ENCODE results near the gene COQ10A. TPM values are rescaled to one million over a fixed set of nuclear protein-coding genes. Genes with fewer than 3 reads are reported as not detected.

The COQ10A gene
- total and polyA plus RNA-seq, 3 donors from 2014 or later: 10.6 to 26.9 (median 24.2) TPM

- intact Hi-C loops (cut with DNase I; ENCODE audit: low total_unique reads): no loop called here
- DNase-seq: peak; percentile 100
- WGBS, 2 donors: 0 to 1% methylated on average over 25 to 61 of the region's 63 CpGs
- Histone ChIP-seq H3K4me3 (peak within 1 kb of the TSS; percentile 78 to 83), H3K27ac (peak within 1 kb of the TSS; percentile 67 to 86), H3K36me3 (ENCODE audit: low read depth, missing control alignments) (no peaks in the 10 kb centered on the region), H3K4me1 (peaks cover 25% of the 10 kb centered on the region), H3K27me3 (no peaks in the 10 kb centered on the region), H3K9me3 (no peaks in the 10 kb centered on the region)
- no peak for TF ChIP-seq POLR2A (IDR thresholded peaks at IDR 0.05)
These were observed 33.3 kb downstream of the COQ10A start, which contains the start of gene CS for GRCh38 chr12:56299853-56300643. Gene CS, minus strand, starts transcription at chr12:56300330. Its CDS starts 129 bp downstream, at chr12:56300201.

- intact Hi-C loops (cut with DNase I; ENCODE audit: low total_unique reads): no loop called here
- DNase-seq: no peak
- no peak for TF ChIP-seq POLR2A (IDR thresholded peaks at IDR 0.05)
- 18 to 28% methylated on average over 20 to 21 of the region's 21 CpGs for WGBS, 2 donors
- H3K4me3 ChIP-seq: peak overlapping the region; percentile 78 to 83
- H3K27me3 ChIP-seq: no peaks in the 10 kb centered on the region
- peaks cover 25% of the 10 kb centered on the region for H3K4me1 ChIP-seq
- no peaks in the 10 kb centered on the region for H3K9me3 ChIP-seq
- H3K27ac ChIP-seq: peak overlapping the region; percentile 22 to 86
- no peaks in the 10 kb centered on the region for H3K36me3 ChIP-seq (ENCODE audit: low read depth, missing control alignments)
These were observed 34.1 kb downstream of the COQ10A start for GRCh38 chr12:56300644-56301464.

DNA sequence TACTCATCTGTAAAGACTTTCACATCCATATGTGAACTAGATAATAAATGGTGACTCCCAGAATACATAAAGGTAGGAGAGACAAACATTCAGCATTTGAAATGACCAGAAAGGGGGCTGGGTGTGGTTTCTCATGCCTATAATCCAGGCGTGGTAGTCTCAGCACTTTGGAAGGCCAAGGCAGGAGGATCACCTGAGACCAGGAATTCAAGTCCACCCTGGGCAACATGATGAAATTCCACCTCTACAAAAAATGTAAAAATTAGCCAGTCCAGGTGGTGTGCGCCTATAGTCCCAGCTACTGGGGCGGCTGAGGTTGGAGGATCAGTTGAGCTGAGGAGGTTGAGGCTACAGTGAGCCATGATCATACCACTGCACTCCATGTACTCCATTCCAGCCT is 37.5 kb downstream of the COQ10A start:
- WGBS, 2 donors: 89 to 93% methylated on average over 3 of the region's 3 CpGs
- no peak for DNase-seq
- Histone ChIP-seq H3K4me3 (no peak overlapping the region), H3K36me3 (ENCODE audit: low read depth, missing control alignments) (no peaks in the 10 kb centered on the region), H3K27ac (no peak overlapping the region), H3K27me3 (no peaks in the 10 kb centered on the region), H3K4me1 (peaks cover 14% of the 10 kb centered on the region), H3K9me3 (no peaks in the 10 kb centered on the region)
- intact Hi-C loops (cut with DNase I; ENCODE audit: low total_unique reads): no loop called here
- TF ChIP-seq, protein P1, sequence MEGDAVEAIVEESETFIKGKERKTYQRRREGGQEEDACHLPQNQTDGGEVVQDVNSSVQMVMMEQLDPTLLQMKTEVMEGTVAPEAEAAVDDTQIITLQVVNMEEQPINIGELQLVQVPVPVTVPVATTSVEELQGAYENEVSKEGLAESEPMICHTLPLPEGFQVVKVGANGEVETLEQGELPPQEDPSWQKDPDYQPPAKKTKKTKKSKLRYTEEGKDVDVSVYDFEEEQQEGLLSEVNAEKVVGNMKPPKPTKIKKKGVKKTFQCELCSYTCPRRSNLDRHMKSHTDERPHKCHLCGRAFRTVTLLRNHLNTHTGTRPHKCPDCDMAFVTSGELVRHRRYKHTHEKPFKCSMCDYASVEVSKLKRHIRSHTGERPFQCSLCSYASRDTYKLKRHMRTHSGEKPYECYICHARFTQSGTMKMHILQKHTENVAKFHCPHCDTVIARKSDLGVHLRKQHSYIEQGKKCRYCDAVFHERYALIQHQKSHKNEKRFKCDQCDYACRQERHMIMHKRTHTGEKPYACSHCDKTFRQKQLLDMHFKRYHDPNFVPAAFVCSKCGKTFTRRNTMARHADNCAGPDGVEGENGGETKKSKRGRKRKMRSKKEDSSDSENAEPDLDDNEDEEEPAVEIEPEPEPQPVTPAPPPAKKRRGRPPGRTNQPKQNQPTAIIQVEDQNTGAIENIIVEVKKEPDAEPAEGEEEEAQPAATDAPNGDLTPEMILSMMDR (IDR thresholded peaks at IDR 0.05): no peak
- TF ChIP-seq POLR2A (IDR thresholded peaks at IDR 0.05): no peak

- WGBS, 2 donors: 92% methylated on average over 7 to 8 of the region's 8 CpGs
- H3K9me3 ChIP-seq: no peaks in the 10 kb centered on the region
- H3K4me1 ChIP-seq: peaks cover 13% of the 10 kb centered on the region
- intact Hi-C loops (cut with DNase I; ENCODE audit: low total_unique reads): no loop called here
- TF ChIP-seq, protein P1 (IDR thresholded peaks at IDR 0.05): no peak
- TF ChIP-seq POLR2A (IDR thresholded peaks at IDR 0.05): no peak
- H3K4me3 ChIP-seq: no peak overlapping the region
- no peak for DNase-seq
- H3K27me3 ChIP-seq: no peaks in the 10 kb centered on the region
- no peaks in the 10 kb centered on the region for H3K36me3 ChIP-seq (ENCODE audit: low read depth, missing control alignments)
- H3K27ac ChIP-seq: no peak overlapping the region
These were observed 38.3 kb downstream of the COQ10A start for GRCh38 chr12:56304872-56305590.

DNA sequence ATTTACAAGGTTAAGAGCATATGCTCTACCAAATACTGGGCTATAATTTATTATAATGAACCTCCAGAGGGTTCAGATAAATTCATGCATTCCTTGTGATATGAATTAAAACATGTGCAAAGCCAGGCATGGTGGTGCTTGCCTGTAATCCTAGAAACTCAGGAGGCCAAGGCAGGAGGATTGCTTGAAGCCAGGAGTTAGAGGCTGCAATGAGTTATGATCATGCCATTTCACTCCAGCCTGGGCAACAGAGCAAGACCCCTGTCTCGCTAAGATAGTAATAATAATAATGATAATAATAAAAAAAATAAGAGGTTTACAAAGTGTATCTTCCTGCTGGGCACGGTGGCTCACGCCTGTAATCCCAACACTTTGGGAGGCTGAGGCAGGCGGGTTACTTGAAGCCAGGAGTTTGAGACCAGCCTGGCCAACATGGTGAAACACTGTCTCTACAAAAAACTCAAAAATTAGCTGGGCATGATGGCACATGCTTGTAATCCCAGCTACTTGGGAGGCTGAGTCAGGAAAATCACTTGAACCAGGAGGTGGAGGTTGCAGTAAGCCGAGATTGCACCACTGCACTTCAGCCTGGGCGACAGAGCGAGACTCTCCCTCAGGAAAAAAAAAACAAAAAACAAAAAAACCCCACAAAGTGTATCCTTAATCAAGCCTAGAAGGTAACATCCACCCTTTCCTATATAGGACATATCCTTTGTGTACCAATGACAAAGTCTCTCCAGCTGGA is 40.7 kb downstream of the COQ10A start:
- intact Hi-C loops (cut with DNase I; ENCODE audit: low total_unique reads): no loop called here

More for the DNA sequence above, 40.7 kb downstream of the COQ10A start:
- Histone ChIP-seq H3K27ac (no peak overlapping the region), H3K4me3 (no peak overlapping the region), H3K9me3 (no peaks in the 10 kb centered on the region), H3K27me3 (no peaks in the 10 kb centered on the region), H3K36me3 (ENCODE audit: low read depth, missing control alignments) (no peaks in the 10 kb centered on the region), H3K4me1 (no peaks in the 10 kb centered on the region)
- 92 to 96% methylated on average over 7 of the region's 7 CpGs for WGBS, 2 donors
- no peak for DNase-seq
- no peak for TF ChIP-seq POLR2A (IDR thresholded peaks at IDR 0.05)
- TF ChIP-seq, protein P1 (IDR thresholded peaks at IDR 0.05): no peak

Measured in testis (tissue), 3 donors.